NCI-H1417 (cell line): Measurements from ENCODE around the gene RPS10.
"Not testable (repeated sequence)": the region's sequence is repeated elsewhere in the genome, so short reads cannot be mapped to it uniquely, and the experiment has no call there.

Experiments used
- DNase-seq, 3 experiments: peaks; one replicate each; lab custom pipeline; 2025; lab: John Stamatoyannopoulos, UW

Gene RPS10

DNA sequence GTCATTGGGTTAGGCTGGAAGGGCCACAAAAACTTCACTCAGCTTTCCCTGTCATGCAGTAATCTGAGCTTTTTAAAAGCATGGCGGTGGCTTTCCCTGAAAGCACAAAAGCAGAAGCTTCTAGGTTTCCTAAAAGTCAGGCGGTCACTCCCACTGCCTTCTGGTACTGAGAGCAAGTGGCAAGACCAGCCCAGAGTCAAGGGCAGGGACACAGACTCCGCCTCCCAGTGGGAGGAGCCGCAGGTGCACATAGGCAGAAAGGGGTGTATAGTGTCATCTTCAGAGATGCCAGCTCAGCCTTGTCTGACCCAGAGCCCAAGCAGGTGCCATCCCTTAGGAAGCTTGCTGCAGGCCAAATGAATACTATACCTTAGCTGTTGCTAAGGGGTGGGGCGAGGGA is 22.0 kb upstream of the RPS10 start:
- peak in 1 of 3 experiments; percentile 26 for DNase-seq

DNA sequence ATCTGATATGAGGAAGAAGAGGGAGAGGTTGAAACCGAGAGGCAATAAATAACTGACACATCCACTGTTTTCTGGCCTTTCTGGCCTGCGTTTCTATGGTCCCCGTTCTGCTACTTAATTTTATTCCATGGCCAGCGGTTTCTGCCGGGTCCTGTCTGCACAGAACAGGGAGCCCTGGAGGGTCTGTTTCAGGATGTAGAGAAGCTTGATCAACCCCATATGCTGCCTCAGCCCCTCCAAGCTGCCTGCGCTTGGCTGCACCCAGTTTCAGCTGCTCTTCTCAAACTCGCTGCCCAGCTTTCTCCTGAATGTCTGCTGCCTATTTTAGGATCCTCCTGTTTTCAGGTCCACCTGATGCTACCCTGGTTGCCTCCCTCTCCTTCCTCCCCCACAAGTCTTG is 21.5 kb upstream of the RPS10 start:
- DNase-seq, result no peak

DNA sequence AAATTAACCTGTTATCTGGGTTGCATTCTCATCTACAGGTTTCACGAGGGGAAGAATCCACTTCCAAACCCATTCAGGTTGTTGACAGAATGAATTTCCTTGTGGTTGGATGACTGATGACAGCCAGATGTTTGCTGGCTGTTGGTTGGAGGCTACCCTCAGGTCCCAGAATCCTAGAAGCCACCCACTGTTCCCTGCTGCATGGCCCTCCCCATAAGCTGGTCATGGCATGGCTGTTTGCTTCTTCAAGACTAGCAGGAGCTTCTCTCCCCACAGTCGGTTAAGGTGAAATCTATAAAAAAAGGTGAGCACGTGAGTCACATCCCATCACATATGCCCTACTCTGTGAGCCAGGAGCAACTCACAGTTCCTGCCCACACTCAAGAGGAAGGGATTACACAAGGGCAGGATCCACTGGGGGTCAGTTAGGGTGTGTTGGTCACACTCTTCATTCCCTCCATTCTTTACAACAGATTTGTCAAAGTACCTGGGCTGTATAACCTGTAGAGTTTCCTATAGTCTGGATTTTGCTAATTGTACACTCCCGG is 19.5 kb upstream of the RPS10 start:
- DNase-seq, result no peak

- DNase-seq, result no peak
Measured at GRCh38 chr6:34441526-34441925, 15.7 kb upstream of the RPS10 start.

- DNase-seq, result no peak
Measured at GRCh38 chr6:34439442-34439841, 13.6 kb upstream of the RPS10 start.

DNA sequence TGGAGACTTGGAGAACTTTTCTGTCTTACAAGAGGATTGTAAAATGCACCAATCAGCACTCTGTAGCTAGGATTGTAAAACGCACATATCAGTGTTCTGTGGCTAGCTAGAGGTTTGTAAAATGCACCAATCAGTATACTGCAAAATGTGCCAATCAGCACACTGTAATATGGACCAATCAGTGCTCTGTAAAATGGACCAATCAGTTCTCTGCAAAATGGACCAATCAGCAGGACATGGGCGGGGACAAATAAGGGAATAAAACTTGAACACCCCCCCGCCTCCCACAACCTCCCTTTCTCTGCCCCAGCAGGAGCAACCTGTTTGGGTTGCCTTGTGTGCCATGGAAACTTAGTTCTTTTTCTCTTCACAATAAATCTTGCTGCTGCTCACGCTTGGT is 12.8 kb upstream of the RPS10 start:
- DNase-seq, result no peak

DNA sequence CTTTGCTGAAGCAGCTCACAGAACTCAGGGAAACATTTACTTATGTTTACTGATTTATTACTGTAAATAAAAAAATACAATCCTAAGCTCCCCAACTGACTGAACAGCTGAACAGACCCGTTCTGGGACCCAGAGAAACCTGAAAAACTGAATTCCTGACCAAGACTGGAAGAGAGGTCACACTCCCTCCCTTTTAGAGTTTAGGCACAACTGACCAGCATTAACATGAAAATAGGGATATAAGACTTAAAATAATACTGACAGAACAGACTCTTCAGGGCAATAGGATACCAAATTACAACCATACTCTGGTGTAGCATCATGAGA is 11.7 kb upstream of the RPS10 start:
- no peak for DNase-seq

DNA sequence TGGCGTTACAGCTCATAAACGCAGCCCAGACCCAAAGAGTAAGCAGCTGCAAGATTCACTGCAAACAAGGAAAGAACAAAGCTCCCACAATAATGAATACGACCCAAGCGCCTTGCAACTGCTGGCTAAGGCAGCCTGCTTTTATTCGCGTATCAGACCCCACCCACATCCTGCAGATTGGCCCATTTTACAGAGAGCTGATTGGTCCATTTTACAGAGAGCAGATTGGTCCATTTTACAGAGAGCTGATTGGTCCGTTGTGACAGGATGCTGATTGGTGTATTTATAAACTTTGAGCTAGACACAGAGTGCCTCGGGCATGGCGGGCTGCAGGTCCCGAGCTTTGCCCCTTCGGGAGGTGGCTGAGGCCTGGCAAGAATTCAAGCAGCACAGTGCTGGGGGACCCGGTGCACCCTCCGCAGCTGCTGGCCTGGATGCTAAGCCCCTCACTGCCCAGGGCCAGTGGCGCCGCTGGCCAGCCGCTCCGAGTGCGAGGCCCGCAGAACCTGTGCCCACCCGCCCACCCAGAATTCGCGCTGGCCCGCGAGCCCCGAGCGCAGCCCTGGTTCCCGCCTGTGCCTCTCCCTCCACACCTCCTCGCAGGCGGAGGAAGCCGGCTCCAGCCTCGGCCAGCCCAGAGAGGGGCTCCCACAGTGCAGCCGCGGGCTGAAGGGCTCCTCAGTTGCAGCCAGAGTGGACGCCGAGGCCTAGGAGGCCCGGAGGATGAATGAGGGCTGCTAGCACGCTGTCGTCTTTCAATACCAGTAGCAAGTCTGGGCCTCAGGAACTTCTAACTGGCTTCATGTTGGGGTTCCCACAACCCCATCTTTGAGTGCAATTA is 11.2 kb upstream of the RPS10 start:
- no peak for DNase-seq

DNA sequence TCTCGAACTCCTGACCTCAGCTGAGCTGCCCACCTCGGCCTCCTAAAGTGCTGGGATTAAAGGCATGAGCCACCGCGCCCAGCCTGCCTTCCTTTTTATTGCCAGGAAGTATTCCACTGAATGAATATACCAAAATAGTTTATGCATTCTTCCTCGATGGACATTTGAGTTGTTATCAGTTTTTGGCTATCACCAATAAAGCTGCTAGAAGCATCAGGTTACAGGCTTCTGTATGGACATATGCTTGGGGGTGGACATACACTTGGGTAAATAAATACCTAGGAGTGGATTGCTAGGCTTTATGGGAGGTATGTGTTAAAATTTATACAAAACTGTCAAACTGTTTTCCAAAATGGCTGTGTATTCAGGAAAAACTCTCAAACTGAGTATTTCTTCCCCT is 10.0 kb upstream of the RPS10 start:
- DNase-seq, result no peak

- no peak for DNase-seq
Measured at GRCh38 chr6:34425132-34425497, 754 bp downstream of the RPS10 start.

GRCh38 chr6:34424200-34425131 is 1.4 kb downstream of the RPS10 start:
- DNase-seq, result no peak

DNA sequence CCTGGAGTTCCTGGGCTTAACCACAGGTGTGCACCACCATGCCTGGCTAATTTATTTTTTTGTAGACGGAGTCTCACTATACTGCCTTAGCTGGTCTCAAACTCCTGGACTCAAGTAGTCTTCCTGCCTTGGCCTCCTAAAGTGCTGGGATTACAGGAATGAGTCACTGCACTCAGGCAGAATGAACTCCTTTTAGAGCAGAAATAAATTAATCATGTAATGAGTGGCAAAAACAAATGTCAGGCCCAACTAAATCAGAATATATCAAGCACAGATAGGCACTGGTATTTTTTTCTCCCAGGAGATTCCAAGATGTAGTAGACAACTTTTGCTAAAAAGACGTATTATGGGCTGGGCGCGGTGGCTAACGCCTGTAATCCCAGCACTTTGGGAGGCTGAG is 2.6 kb downstream of the RPS10 start:
- no peak for DNase-seq

GRCh38 chr6:34418367-34418766 is 7.5 kb downstream of the RPS10 start:
- DNase-seq, result no peak

DNA sequence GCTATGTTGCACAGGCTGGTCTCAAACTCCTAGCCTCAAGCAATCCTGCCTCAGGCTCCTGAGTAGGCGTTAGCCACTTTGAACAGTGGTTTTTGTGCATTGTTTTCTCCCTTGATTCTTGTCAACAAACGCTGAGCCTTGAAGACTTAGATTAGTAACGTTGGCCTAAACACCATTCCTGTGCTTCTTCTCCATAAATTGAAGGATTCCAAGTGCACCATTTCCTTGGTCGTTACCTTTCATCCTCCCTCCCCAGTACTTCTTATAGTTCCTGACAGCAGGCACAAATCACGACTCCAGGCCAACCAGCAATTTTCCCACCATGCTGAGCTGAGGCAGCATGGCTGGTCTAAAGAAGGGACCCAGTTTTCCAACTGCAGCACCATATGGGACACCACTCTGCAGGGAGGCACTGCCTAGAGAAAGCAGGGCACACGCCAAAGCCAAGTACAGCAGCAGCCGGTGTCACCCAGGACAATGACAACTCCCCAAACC is 8.9 kb downstream of the RPS10 start:
- DNase-seq, result no peak

DNA sequence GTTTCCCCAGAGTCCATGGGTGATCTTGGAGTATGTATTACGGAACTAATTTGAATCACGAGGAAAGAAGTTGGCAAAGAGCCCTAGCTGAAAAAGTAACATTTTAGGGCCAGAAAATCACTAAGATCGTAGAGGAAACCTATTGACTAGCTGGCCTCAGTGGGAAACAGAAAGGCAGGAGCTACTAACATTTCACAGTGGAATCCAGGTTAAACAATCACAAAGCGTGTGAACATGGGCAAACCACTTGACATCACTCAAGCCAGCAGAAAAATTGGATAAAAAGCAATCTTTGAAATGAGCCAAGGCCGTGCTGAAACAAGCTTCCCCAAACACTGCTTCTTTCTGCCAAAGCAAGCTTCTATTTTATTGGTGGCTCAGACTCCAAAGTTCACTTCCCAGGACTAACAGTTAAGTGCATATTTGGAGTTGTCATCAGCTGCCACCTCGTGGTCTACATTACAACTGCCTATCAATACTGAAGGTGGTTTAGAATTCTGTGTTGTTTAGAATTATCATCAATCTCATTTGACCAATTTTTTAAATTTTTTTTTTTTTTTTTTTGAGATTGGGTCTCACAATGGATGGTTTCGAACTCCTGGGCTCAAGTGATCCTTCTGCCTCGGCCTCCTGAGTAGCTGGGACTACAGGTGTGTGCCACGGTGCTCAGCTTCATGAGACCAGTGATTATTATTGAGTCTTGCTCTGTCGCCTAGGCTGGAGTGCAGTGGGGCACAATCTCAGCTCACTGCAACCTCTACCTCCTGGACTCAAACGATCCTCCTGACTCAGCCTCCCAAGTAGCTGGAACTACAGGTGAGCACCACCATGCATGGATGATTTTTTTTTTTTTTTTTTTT is 10.6 kb downstream of the RPS10 start:
- DNase-seq, result peak in 2 of 3 experiments; percentile 15 to 46

- no peak for DNase-seq
Measured at GRCh38 chr6:34412643-34413214, 13.1 kb downstream of the RPS10 start.

DNA sequence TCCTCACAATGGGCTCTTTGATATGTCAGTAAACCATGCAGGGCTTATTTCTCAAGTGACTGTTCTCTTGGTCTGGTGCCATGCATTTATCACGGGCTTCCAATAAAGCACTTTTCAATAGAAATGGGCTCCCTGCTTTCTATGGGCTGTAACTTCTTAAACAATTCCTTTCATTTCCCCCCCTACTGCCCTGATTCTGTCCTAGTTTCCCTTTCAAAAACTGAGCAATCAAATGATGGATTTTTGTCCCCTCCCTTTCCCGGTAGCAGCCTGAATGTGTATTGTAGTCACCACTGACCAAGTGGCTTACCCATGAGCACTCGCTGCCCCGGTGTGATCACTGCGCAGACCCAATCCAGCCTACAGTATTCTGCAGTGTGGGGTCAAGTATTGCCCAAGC is 13.9 kb downstream of the RPS10 start:
- DNase-seq, result no peak

GRCh38 chr6:34407915-34408314 is 18.0 kb downstream of the RPS10 start:
- not testable (repeated sequence) for DNase-seq

DNA sequence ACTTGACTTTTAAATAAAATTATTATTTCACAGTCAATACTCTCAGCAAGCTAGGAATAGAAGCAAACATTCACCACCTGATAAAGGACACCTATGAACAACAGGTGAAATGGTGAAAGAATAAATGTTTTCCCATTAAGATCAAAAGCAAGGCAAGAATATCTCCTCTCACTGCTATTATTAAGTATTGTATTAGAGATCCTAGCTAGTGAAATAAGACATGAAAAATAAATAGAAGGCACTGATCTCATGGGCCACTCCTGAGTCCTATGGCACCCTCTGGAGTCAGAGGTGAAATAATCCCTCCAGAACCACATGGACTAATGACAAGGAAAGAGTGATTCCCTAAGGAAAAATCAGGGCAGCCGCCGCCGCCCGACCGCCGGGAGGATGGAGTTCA is 29.4 kb downstream of the RPS10 start:
- DNase-seq, result no peak

GRCh38 chr6:34393966-34394305 is 31.9 kb downstream of the RPS10 start:
- peak in 1 of 3 experiments; percentile 73 for DNase-seq

GRCh38 chr6:34393191-34393965 is 32.5 kb downstream of the RPS10 start:
- peak; percentile 15 to 73 (median 52) for DNase-seq
